Stimulated activated CD4-positive, alpha-beta T cell treated with anti-CD3 and anti-CD28 coated beads, Interleukin-2, amount 100 ng/mL, for 24 hours (primary cell): ENCODE data around the gene MAGEL2.
"Not testable (repeated sequence)": the region's sequence is repeated elsewhere in the genome, so short reads cannot be mapped to it uniquely, and the experiment has no call there.

Experiments used
- DNase-seq, 2 donors: peaks; one replicate each; pipeline ENCODE4 v3.0.0-alpha.2; 2020

The MAGEL2 gene

DNA sequence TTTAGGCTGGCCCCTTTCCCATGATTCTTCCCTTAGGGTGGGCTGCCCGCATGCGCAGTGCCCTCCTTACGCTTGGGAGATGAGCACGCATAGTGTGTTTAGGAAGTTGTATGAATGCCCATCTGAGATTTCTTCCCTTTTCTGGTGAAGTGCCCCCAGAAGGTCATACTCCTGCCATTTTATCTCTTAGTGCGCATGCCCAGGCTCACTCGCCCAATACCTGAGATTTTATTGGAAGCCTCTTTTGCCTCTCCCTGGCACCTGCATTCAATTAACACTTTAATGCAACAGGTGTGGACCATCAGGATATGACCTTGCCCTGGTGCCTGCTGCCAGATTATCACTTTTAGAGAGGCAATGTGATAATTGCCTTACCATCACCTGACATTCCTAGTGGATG lies 45.5 kb downstream of the MAGEL2 start:
- DNase-seq = no peak

DNA sequence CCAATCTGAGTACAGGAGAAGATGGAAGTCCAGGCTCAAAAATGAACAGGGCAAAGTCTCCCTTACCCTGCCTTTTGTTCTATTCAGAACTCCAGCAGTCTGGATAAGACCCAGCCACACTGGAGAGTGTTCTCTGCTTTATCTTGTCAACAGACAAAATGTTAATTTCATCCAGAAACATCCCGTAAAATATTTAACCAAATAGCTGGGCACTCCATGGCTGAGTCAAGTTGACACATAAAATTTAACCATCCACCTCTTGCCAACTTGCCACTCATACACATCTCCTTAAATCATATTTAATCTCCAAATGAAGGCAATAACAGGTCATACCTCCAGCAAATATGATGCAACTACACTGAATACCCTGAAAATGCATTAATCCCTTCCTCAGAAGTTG lies 48.6 kb downstream of the MAGEL2 start:
- no peak for DNase-seq

DNA sequence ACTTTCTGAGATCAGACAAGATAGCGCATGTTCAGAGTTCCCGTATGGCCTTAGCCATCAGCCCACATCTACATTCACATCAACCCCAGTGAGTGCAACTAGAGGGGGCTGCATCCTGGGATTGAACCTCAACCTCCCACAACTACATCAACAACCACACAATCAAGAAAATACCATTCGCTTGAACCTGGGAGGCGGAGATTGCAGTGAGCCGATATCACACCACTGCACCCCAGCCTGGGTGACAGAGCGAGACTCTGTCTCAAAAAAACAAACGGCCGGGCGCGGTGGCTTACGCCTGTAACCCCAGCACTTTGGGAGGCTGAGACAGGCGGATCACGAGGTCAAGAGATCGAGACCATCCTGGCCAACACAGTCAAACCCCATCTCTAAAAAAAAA lies 50.4 kb downstream of the MAGEL2 start:
- DNase-seq = not testable (repeated sequence)

DNA sequence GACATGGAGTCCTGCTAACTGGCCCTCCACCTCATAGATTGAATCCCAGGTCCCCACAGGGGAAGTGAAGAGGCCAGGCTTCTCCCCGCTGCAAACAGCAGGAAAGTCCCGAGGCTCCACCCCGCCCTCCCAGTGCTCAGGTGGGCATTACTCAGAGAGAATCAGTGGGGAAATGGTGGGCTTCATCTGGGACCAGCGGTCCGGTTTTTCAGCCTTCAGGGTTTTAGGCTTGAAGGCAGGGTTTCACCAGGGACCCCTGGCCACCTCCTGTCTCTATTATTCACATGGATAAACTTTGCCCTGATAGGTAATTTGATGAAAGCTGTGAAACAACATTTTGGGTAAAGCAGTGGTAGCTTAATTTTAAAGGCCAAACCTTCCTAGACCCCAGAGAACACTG lies 50.9 kb downstream of the MAGEL2 start:
- no peak for DNase-seq

DNA sequence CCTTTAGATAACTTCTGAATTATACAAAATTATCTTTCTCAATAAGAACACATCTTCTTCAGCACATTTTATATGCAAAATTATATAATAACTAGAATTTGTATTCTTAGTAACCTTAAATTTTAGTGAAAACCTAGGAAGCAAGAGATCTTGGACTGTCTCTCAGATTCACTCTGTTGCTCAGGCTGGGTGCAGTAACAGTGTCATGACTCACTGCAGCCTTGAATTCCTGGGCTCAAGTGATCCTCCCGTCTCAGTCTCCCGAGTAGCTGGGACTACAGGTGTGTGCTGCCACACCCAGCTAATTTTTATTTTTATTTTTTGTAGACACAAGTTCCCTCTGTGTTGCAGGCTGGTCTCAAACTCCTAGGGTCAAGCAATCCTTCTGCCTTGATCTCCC lies 52.3 kb downstream of the MAGEL2 start:
- DNase-seq = no peak

DNA sequence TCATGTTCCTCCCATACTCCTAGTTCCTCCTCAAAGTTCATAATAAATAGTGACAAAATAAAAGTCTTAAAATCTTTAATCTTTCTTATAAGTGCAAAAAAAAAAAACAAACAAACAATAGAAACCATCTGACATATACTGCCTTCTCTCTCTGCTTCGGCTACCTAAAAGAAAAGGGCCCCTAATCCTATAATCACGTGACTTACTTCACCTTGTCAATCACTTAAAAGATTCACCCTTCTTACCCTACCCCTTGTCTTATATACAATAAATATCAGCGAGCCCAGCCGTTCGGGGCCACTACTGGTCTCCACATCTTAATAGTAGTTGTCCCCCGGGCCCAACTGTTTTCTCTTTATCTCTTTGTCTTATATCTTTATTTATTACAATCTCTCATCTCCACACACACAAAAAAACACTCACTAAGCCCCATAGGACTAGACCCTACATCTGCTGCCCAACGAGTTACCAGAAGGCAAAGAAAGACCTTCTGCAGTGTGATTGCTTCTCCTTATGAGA lies 53.4 kb downstream of the MAGEL2 start:
- DNase-seq = no peak
